CMK (cell line): ENCODE data around the gene E2F8.

ENCODE experiments used
- DNase-seq: peaks from one replicate; pipeline ENCODE4 v3.0.0-alpha.2; 2010; ENCODE audit warnings: low read depth

E2F8 gene

DNA sequence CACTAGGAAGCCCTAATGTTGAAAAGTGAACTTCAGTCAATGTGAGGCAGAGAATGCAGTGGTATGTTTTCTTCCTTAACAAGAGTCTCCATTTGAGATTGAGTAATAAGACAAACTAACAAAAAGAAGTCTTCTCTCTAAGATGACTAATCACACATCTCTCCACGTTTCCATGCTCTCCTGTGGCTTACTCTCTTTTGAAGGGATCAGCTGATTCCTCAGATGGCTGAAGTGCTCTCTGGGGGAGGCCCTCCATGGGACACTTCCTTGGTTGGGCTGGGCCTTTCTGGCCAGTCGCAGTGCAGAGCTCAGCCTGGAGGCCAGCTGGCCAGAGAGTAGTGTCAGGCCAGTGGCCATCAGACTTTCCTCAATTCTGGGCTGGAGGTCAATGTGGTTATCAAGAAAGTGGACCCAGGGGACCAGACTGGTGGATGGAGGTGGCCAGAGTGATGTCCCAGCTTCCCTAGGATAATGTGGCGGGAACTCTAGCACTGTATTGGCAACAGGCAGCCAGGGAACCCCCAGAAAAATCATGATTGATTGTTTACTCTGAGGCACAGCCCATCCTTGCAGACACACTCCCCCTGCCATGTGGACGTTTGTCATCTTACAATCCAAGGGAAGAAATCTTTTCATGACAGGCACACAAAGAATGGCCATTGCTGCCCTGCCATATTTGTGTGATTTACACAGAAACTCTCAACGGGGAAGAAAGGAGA lies 53.5 kb downstream of the E2F8 start:
- no peak for DNase-seq

DNA sequence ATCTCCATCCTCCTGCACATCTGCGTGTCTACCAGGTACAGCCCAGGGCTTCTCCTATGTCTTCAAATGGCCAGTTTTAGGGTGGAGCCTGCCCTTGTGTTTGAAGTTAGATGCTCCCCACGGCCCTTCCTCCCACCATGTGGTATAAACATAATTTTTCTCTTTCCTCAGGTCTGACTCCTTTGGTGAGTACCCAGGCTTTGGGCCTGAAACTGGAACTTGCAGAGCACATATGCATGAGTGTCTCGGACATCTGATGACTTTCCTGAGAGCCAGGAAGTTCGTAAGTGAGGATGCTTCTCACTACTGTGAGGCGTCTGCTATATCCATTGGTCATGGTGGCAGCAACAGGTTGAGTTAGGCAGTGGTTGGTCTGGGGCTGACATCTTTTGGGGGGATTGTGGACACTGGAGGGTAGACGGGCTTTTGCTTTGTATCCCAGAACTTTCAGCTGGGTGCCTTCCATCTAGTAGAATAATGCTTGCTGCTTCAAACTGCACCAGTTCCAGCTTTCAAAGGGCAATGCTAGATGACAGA lies 55.2 kb downstream of the E2F8 start:
- no peak for DNase-seq

DNA sequence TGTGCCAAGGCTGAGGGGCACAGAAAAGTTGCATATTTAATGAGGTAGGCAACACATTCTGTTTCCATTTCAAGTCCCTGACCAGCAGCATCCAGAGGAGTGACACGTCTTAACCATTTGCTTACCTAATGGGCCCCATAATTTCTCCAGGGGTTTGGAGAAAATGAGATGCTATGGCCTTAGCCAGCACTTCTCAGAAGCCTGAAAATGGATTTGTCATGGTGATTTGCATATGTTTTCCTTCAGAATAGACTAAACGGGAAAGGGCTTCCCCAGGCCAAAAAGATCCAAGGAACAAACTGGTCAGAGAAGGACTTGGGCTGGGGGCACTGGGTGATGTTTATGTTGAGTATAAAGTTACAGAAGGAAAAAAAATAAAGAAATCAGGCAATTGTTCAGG lies 55.7 kb downstream of the E2F8 start:
- DNase-seq, result no peak

DNA sequence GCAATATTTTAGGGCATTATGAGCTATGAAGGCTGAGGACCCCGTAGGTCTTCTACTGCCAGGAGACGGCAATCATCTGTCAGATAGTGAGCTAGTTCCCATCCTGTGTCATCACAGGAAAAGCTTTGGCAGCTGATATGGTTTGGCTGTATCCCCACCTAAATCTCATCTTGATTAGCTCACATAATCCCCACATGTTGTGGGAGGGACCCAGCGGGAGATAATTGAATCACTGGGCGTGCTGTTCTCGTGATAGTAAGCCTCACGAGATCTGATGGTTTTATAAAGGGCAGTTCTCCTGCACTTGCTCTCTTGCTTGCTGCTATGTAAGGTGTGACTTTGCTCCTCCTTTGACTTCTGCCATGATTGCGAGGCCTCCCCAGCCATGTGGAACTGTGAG lies 57.1 kb downstream of the E2F8 start:
- DNase-seq, result no peak

DNA sequence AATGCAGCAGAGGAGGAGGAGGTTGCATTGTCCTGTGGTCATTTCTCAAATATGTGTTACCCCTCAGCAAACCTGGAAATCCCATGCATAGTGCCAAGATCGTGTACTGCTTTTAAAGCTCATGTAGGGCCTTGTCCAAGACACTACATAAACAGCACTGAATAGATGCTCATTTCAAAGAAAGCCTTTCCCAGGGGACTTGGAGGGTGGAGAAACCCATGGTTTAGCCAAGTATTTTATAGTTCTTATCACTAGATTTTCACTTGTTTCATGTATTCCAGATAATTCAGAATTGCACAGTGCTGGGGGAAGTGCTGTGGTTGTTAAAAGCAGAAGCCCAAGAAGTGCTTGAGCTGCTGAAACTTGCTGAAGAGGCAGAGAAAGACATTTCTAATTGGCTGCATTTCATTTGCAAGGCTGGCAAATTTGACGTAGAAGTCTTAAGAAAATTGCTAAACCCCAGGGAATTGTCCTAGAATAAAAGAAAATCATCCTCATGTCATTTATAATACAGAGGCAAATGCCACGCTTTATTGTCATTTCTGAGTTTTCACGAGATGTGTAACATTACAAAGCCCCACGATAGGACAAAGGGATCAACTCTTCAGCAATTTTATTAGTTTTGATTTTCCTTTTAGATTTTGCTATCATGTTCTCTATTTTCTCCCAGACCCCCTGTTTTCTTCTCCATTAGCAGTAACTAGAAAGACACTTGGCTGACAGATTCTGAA lies 59.0 kb downstream of the E2F8 start:
- DNase-seq, result no peak

DNA sequence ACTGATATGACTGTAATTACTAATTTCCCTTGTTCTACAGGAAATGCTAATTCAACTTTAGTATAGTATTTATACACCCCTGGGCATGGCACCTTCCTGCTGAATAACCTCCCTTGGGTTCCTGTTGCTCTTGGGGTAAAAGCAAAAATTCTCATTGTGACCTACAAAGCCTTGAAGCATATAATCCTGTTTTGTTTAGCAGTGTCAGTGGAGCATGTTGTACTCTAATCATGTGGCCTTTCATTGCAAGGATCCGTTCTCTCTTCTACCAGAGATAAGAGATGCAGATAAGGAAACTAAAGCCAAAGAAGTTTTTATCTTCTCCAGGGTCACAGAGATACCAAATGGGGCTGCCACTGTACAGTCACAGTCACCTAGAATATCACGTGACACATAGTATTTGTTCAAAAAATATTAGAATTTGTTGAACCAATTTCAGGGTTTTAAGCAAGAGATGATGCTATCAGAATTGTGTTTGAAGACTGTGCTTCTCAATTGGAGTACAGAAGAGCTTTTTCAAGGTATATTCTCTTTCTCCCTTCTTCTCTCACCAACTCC lies 64.0 kb downstream of the E2F8 start:
- DNase-seq, result no peak
